H4 (cell line): Measurements from ENCODE around the gene SASH1. TPM values are rescaled to one million over a fixed set of nuclear protein-coding genes. Genes with fewer than 3 reads are reported as not detected.
"Not testable (repeated sequence)": the region's sequence is repeated elsewhere in the genome, so short reads cannot be mapped to it uniquely, and the experiment has no call there.

Experiments used
- DNase-seq: peaks from one replicate; pipeline ENCODE4 v3.0.0-alpha.2; 2015; ENCODE audit warnings: low spot score
- total RNA-seq: library from RNA; depleted of rRNA; stranded (reverse); fragments of >200 nt; shearing (Covaris generic); gene quantifications from 2 replicates; pipeline ENCODE4 v1.2.3, GENCODE V29; 2014

SASH1 gene
- total RNA-seq, 1 experiment from 2014 or later = 6.7 TPM

GRCh38 chr6:148365041-148365440 lies 22.4 kb downstream of the SASH1 start:
- DNase-seq = no peak

DNA sequence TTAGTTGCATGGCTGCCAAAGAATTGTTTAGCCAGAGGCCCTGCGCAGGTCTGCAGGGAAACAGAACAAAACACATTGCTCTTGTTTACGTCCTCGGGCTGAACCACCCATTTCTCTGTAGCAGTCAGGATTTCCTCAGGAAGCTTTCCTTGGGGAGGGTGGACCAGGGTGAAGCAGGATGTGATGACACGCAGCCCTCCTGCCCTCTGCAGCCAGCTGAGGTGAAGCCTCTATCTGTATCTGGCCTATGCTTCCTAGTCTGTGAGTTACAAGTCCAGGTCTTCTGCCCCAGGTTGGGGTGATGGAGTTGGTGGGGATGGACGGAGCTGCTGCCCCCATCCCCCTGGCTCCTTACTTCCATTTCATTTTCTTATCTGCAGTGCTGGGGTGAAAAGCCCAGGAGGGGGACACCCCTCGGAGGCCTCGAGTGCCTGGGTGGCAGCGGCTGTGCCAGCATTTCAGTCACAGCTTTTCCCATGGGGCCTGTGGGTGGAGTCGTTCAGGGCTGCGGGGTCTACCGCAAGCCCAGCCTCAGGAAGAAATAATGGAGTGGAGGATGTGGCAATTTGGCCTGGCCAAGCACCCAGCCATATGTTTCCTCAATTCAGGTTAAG lies 24.9 kb downstream of the SASH1 start:
- DNase-seq = peak; percentile 45

DNA sequence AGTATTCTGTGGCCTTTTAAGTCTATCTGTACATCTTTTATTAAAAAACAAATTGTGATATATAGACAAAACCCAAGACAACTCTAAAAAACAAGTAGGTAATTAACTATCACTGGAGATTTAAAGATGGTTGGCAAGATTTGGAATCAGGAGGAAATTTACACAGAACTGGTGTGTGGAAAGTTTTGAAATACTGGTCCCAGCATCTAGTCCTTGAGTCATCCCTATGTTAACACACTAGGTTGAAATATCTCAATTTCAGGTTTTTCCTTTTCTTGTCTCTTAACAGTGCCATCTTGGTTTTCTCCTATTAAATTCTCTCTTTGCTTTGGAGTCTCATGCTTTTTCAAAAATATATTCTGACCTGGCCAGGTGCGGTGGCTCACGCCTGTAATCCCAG lies 27.5 kb downstream of the SASH1 start:
- DNase-seq = no peak

DNA sequence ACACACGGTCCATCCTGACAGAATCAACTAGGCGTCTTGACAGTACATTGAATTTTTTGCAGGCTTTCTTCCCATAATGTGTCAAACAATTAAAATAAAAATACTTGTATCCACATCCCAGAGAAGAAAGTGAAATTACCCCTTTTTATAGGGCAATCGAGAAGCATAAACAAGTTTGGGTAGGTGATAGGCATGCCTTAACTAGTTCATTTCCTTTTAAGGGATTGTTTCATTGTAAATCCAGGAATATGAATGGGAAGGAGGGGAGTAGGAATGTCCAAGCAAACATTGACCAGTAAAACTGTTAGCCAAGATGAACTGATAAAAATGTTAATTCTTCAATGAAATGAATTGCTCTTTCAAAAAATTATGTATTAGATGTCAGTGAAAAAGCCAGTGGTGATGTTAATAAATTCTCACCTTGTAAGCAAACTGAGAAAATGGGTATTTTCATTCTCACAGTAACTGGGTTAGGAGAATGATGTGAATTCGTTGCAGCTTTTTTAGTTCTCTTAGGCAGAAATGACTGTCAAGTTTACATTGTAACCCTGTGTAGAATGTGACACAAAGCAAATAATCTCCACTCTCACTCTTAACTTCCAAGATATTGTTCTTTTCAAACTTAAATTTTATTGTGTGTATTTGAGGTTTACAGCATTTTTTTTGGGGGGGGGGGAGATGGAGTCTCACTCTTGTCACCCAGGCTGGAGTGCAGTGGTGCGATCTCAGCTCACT lies 31.6 kb downstream of the SASH1 start:
- no peak for DNase-seq

DNA sequence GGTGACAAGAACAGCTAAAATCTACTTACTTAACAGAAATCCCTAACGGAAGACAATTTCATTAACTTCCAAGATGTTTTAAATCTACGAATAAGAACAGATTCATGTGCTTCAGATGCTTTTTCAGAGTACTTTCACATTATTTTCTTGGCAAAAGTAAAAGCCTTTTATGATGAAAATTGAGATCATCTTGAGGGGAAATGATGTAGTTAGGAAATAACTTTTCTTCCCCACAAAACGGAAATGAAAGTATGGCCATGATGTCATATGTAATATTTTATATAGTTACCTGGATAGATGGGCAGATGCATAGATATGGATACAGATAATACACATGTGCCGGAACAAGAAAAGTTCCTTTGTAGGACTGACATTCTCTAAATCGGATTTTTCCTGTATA lies 32.8 kb downstream of the SASH1 start:
- DNase-seq = no peak

GRCh38 chr6:148379481-148379880 lies 36.8 kb downstream of the SASH1 start:
- no peak for DNase-seq

GRCh38 chr6:148379966-148380713 lies 37.5 kb downstream of the SASH1 start:
- DNase-seq = no peak

DNA sequence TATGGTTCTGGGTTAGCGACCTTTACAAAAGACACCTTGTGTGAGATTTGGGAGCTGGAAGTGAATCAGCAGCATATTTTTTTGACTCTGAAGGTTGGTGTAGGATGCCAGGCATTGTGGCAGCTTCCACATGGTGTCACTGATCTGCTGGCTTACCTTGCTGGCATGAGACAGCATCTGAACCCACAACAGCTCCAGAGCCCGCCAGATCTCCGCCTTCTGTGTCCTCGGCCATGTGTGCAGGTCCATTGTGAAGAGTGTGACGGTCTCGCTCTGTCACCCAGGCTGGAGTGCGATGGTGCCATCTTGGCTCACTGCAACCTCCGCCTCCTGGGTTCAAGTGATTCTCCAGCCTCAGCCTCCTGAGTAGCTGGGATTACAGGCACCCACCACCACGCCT lies 39.4 kb downstream of the SASH1 start:
- DNase-seq = not testable (repeated sequence)

DNA sequence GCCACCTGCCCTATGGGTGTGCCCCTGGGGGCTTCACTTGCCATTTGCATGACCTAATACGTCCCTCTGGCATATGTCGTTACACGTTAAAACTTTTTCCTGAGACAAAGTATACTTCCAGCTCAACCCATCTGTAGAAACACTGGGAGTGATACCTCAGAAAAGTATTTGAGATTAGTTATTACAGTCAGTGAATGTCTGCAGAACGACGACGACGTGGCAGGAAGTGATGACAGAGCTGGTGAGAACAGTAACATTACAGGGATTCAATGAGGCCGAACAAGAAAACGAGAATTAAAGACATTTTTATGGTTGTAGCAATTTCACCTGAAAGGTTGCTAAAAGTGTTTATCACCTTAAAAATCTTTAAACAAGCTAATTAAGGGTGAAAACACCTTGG lies 40.2 kb downstream of the SASH1 start:
- no peak for DNase-seq

- DNase-seq = no peak
These were observed 41.2 kb downstream of the SASH1 start for GRCh38 chr6:148383658-148384368.

- no peak for DNase-seq
These were observed 42.7 kb downstream of the SASH1 start for GRCh38 chr6:148385379-148385778.

DNA sequence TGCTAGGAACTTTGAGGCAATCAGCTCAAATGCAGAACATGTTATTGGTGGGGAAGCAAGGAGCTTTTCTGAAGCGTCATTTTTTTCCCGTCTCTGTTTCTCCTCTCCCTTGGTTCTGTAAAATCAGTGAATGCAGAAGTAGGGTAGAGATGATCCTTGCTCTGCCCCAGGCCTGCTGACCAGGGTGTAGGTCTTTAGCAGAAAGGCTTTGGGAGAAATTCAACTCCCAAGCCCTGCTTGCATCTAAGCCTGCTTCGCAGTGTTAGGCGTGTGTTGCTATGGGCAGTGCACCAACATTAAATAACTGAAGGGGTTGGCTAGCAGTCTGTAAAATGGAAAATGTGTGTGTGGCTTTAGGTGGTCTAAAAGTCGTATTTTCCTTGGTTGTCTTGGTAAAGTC lies 45.9 kb downstream of the SASH1 start:
- DNase-seq = no peak

DNA sequence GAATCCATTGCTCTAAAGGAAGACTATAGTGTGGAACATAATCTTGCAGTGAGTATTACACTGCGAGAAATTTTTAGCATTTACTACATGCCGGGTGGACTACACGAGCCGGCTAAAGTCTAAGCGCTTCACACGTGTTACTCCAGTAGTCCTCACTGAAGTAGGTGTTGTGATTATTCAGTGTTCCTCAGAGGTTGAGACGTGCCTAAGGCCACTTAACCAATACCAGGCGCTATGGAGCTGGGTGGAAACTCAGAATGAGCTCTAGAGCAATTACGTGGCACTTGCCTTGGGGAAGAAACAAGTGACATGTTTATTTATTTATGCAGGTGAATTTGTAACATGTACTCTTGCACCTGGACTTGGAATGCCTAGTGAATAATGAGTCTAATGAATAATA lies 46.4 kb downstream of the SASH1 start:
- no peak for DNase-seq

DNA sequence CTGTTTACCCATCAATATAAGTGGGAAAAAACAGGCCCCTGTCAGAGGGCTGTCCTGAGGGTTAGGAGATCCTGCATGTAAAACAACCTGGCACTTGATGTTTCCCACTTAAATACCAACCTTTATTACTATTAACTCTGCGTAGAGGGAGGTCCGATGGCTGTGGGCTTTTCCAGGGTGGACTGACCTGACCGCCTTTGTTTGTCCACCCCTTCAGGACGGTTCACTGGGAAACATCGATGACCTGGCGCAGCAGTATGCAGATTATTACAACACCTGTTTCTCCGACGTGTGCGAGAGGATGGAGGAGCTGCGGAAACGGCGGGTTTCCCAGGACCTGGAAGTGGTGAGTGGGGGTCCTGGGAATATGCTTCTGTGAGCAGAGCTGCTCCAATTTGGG lies 47.3 kb downstream of the SASH1 start:
- DNase-seq = no peak

GRCh38 chr6:148392127-148392526 lies 49.5 kb downstream of the SASH1 start:
- not testable (repeated sequence) for DNase-seq

DNA sequence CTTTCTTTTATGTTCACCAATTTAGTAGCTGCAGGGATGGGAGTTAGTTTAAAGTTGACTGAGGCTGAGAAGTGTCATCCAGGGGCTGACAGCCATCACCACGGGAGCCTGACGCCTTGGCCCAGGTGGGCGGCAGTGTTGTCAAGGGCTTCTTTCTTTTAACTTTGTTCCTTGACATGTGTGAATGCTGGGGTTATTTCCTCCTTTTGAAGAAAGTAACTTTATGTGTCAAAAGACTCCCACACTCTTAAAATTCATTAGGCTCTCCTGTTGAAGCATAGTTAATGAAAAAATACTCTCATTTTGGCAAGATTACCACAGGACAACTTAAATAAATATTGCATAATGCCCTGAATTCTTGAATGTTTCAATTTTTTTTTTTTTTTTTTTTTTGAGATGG lies 50.0 kb downstream of the SASH1 start:
- no peak for DNase-seq

DNA sequence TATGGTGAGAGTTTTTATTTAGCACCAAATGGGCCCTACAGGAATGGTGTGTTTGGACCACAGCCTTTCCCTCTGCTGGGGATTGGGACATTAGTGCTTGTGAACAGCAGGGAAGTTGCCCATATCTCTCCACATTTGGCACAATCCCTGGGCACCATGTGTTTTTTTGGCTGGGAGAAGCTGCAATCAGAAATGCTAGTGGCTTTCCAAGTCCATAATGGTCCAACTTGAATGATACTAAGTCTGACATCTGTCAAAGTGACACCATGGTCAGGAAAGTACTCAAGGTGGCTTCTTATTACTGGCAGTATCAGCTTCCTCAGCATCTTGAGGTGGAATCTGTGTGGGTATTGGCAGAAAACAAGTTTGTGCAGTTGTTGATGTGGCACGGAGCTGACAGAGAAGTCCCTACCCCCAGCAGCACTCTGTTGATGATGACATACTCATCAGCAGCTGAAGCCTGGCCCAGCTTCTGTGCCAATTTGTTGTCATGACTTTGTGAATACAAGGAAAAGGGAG lies 53.0 kb downstream of the SASH1 start:
- DNase-seq = no peak

DNA sequence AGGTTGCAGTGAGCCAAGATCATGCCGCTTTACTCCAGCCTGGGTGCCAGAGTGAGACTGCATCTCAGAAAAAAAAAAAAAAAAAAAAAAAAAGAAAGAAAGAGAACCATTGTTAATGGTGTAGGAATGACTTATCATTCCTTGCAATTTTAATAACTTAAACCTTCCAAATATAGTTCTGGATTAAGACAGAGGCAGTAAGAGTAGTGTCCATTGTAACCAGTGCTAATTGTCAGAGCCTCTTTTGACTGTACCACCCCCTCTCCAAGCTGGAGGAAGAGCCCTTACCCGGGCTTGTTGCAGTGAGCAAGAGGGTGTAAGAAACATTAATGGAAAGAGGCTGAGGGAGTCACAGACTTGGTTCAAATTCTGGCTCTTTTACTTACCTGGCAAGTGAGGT lies 53.8 kb downstream of the SASH1 start:
- DNase-seq = no peak

DNA sequence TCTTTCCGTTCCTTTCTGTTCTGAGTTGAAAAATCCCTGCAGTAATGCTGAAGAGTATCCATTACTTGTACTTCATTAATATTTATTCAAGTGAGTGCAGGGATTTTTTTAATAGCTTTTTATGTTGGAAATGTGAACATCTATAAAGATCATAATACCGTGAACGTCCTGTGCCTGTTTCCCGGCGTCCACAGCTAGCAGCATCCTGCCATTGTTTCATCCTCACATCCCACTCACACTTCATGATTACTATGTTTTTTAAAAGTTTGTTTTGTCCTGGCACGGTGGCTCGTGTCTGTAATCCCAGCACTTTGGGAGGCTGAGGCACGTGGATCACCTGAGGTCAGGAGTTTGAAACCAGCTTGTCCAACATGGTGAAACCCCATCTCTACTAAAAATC lies 54.3 kb downstream of the SASH1 start:
- DNase-seq = no peak

DNA sequence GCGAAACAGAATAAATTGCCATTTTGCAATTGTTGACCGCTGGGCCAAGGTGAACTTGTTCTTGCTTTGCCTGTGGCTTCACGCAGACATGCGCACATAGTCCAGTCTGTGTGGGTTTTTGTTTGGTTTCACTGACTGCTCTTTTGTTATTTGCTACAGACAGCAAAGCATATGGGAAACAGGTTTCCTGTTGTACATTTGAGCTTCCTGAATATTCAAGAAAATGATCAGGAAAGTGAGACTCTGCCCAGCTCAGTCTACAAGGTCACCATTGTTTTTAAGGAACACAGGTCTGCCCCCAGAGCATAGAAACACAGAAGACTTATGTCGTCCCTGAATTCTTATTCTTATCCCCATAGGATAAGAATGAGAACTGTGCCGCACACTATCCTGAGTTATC lies 55.6 kb downstream of the SASH1 start:
- DNase-seq = no peak

GRCh38 chr6:148398678-148399077 lies 56.0 kb downstream of the SASH1 start:
- no peak for DNase-seq

DNA sequence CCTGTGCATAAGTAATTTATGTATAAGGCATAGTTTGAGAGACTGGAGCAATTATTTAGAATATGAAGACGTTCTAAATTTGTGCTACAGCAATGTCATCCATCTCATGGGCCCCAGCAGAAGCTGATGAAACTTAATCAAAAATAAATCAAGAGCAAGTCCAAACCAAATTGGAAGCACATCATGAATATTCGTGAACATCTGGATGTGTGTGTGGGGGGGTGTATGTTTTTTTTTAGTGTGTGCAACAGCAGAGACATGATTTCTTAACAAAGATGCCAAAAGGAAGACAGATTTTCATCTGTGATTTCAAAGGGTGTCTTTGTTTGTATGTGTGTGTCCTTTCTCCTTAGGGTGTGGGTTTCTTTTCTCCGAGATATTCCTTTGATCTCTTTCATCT lies 58.9 kb downstream of the SASH1 start:
- DNase-seq = no peak
